Omental fat pad (tissue), 4 donors: ENCODE measurements around the gene BSDC1. TPM values are rescaled to one million over a fixed set of nuclear protein-coding genes. Genes with fewer than 3 reads are reported as not detected.

Source experiments
- ATAC-seq: fragments of 150-250 bp; one replicate; pipeline ENCODE4 v1.9.1; 2016; ENCODE audit warnings: mild to moderate bottlenecking, moderate library complexity; ENCODE audit not compliant: low FRiP score
- DNase-seq: peaks from one replicate; pipeline ENCODE4 v3.0.0-alpha.2; 2019; ENCODE audit warnings: low spot score
- CTCF ChIP-seq, 3 donors: fragments of 450-650 bp; IDR thresholded peaks; one replicate each; pipeline ENCODE4 v1.5.1; 2016 to 2017; ENCODE audit warnings: antibody characterized with exemption in 3 of 3, mild to moderate bottlenecking in 3 of 3, moderate library complexity in 2 of 3
- total RNA-seq, 4 donors: library from RNA; depleted of rRNA; stranded (reverse); fragments of >200 nt; gene quantifications; one replicate each; pipeline ENCODE4 v1.1.0, GENCODE V29; 2016

BSDC1 gene
- total RNA-seq, 4 donors from 2014 or later, result 51.9 to 73.1 (median 69.5) TPM

GRCh38 chr1:32332290-32333079 lies 61.8 kb downstream of the BSDC1 start:
- no peak for TF ChIP-seq CTCF (IDR thresholded peaks at IDR 0.05)
- ATAC-seq (no peak), DNase-seq (no peak)

GRCh38 chr1:32331549-32331948 lies 62.7 kb downstream of the BSDC1 start:
- no peak for TF ChIP-seq CTCF (IDR thresholded peaks at IDR 0.05)
- DNase-seq, result no peak
- ATAC-seq, result no peak

- ATAC-seq (no peak), DNase-seq (no peak)
- no peak for TF ChIP-seq CTCF (IDR thresholded peaks at IDR 0.05)
These were observed 63.6 kb downstream of the BSDC1 start for GRCh38 chr1:32330558-32331151.

GRCh38 chr1:32329931-32330466 lies 64.2 kb downstream of the BSDC1 start:
- no peak for TF ChIP-seq CTCF (IDR thresholded peaks at IDR 0.05)
- no peak for ATAC-seq
- no peak for DNase-seq

- no peak for DNase-seq
- TF ChIP-seq CTCF (IDR thresholded peaks at IDR 0.05), result no peak
- ATAC-seq, result no peak
These were observed 67.0 kb downstream of the BSDC1 start for GRCh38 chr1:32327204-32327603.

GRCh38 chr1:32321712-32322291 lies 72.4 kb downstream of the BSDC1 start:
- no peak for DNase-seq
- no peak for ATAC-seq
- TF ChIP-seq CTCF (IDR thresholded peaks at IDR 0.05), result no peak
